Measurements from ENCODE around the gene FHOD3.

DNA sequence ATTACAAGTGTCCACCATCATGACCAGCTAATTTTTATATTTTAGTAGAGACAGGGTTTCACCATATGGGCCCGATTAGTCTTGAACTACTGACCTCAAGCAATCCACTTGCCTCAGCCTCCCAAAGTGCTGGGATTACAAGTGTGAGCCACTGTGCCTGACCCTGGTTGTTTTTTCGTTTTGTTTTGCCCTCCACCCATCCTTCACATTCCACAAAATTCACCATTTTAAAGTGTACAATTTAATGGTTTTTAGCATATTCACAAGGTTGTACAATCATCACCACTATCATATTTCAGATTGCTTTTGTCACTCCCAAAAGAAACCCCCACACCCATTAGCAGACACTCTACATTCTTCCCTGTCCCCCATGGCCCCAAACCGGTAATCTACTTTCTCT, 316.3 kb downstream of the FHOD3 start:
- TF ChIP-seq, protein P1, sequence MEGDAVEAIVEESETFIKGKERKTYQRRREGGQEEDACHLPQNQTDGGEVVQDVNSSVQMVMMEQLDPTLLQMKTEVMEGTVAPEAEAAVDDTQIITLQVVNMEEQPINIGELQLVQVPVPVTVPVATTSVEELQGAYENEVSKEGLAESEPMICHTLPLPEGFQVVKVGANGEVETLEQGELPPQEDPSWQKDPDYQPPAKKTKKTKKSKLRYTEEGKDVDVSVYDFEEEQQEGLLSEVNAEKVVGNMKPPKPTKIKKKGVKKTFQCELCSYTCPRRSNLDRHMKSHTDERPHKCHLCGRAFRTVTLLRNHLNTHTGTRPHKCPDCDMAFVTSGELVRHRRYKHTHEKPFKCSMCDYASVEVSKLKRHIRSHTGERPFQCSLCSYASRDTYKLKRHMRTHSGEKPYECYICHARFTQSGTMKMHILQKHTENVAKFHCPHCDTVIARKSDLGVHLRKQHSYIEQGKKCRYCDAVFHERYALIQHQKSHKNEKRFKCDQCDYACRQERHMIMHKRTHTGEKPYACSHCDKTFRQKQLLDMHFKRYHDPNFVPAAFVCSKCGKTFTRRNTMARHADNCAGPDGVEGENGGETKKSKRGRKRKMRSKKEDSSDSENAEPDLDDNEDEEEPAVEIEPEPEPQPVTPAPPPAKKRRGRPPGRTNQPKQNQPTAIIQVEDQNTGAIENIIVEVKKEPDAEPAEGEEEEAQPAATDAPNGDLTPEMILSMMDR (IDR thresholded peaks at IDR 0.05), result no peak
- TF ChIP-seq POLR2A (IDR thresholded peaks at IDR 0.05), result no peak

Data from uterus (tissue), 2 donors.